Endothelial cell of umbilical vein (primary cell): ENCODE measurements around the gene SLC15A1.

Source experiments
- FOS ChIP-seq: IDR thresholded peaks from 2 replicates; pipeline ENCODE4 v1.6.1; 2011; ENCODE audit warnings: mild to moderate bottlenecking, low read length, moderate library complexity, borderline replicate concordance; ENCODE audit not compliant: insufficient read depth
- GATA2 ChIP-seq: IDR thresholded peaks from 2 replicates; pipeline ENCODE4 v1.7.0; 2011; ENCODE audit warnings: low read depth, mild to moderate bottlenecking, moderate library complexity, mixed read lengths, low read length; ENCODE audit not compliant: insufficient read length, insufficient read depth
- MYC ChIP-seq: IDR thresholded peaks from one replicate; pipeline ENCODE4 v1.6.1; 2011; ENCODE audit warnings: mild to moderate bottlenecking, low read depth, low read length
- POLR2AphosphoS5 ChIP-seq: IDR thresholded peaks from 2 replicates; pipeline ENCODE4 v1.6.1; 2012; ENCODE audit warnings: low read depth, mild to moderate bottlenecking, control low read depth, low read length, moderate library complexity; ENCODE audit not compliant: insufficient read depth
- TF ChIP-seq, protein P1 (sequence below), 2 donors: IDR thresholded peaks; 1 replicate in 1 of 2; 2 replicates in 1 of 2; pipeline ENCODE4 v1.5.1; 2011; ENCODE audit warnings: low read length in 2 of 2, mild to moderate bottlenecking in 2 of 2, moderate library complexity in 2 of 2, control low read depth in 1 of 2, inconsistent platforms in 1 of 2, low read depth in 1 of 2; ENCODE audit not compliant: insufficient read depth in 1 of 2; ENCODE audit errors: extremely low read depth in 1 of 2

DNA sequence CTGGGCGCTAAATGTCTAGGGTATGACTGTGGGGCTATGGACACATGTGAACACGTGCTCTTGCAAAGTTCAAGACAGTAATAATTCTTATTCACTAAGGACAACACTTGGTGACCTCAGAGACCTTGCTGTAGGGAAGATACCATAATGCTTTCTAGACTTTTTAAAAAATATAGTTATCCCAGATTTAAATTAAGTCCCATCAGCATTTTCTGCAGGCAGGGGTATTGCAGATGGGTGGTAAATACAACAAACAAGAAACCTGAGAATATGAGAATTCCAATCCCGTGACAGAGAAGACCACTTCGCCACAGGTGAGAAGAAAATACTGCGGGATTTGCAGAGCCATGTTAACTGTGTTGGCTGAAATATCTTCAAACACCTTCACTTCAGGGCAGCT lies 65.2 kb downstream of the SLC15A1 start:
- no peak for TF ChIP-seq MYC
- no peak for TF ChIP-seq GATA2
- TF ChIP-seq, protein P1, sequence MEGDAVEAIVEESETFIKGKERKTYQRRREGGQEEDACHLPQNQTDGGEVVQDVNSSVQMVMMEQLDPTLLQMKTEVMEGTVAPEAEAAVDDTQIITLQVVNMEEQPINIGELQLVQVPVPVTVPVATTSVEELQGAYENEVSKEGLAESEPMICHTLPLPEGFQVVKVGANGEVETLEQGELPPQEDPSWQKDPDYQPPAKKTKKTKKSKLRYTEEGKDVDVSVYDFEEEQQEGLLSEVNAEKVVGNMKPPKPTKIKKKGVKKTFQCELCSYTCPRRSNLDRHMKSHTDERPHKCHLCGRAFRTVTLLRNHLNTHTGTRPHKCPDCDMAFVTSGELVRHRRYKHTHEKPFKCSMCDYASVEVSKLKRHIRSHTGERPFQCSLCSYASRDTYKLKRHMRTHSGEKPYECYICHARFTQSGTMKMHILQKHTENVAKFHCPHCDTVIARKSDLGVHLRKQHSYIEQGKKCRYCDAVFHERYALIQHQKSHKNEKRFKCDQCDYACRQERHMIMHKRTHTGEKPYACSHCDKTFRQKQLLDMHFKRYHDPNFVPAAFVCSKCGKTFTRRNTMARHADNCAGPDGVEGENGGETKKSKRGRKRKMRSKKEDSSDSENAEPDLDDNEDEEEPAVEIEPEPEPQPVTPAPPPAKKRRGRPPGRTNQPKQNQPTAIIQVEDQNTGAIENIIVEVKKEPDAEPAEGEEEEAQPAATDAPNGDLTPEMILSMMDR (IDR thresholded peaks at IDR 0.05; ENCODE audit: extremely low read depth in 1 of 2, insufficient read depth in 1 of 2, low read depth in 1 of 2, low read length in 2 of 2): no peak
- no peak for TF ChIP-seq POLR2AphosphoS5
- no peak for TF ChIP-seq FOS
